ENCODE data around the gene PEX5L.
"Not testable (repeated sequence)": the region's sequence is repeated elsewhere in the genome, so short reads cannot be mapped to it uniquely, and the experiment has no call there.

Gene PEX5L

GRCh38 chr3:180036671-180037455, at the start of gene PEX5L:
PEX5L (minus strand) TSS chr3:180036937; CDS start chr3:180036599, 338 bp downstream.
- peak; percentile 32 to 90 (median 80) for DNase-seq
- intact Hi-C loops (cut with DNase I) = no loop called here

DNA sequence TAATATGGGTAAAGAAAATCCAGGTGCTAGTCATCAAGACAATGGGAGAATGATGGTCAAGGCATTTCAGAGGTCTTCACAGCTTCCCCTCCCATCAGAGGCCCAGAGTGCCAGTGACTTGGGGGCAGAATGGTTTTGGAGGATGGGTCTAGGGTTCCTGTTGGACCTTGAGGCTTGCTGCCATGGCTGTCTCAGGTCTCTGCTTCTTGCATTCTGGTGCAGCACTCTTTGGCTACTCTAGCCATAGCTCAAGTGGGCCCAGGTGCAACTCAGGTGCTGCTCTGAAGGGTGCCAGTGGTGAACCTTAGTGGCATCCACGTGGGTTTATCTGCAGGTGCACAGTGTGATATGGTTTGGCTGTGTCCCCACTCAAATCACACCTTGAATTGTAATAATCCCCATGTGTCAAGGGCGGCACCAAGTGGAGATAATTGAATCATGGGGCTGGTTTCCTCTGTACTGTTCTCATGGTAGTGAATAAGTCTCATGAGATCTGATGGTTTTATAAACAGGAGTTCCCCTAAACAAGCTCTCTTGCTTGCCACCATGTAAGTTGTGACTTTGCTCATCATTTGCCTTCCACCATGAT, 48.5 kb upstream of the PEX5L start:
- intact Hi-C loops (cut with DNase I) = no loop called here
- DNase-seq = no peak

DNA sequence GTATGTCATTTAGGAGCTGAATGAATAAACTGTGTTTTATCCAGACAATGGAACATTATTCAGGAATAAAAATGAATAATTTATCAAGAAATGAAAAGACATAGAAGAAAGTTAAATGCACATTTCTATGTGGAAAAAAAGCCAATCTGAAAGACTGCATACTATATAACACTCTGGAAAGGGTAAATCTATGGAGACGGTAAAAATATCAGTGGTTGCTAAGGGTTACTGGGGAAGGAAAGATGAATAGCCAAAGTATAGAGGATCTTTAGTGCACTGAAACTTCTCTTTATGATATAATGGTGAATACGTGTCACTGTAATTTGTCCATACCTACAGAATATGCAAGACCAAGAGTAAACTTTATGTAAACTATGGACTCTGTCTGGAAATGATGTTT, 46.0 kb upstream of the PEX5L start:
- DNase-seq = no peak
- intact Hi-C loops (cut with DNase I) = no loop called here

GRCh38 chr3:180078592-180078991, 41.9 kb upstream of the PEX5L start:
- DNase-seq = no peak

GRCh38 chr3:180073561-180073960, 36.8 kb upstream of the PEX5L start:
- no peak for DNase-seq
- intact Hi-C loops (cut with DNase I) = no loop called here

More at GRCh38 chr3:180078592-180078991, 41.9 kb upstream of the PEX5L start:
- intact Hi-C loops (cut with DNase I) = no loop called here

- DNase-seq = no peak
- intact Hi-C loops (cut with DNase I) = no loop called here
Measured at GRCh38 chr3:180072786-180073185, 36.0 kb upstream of the PEX5L start.

DNA sequence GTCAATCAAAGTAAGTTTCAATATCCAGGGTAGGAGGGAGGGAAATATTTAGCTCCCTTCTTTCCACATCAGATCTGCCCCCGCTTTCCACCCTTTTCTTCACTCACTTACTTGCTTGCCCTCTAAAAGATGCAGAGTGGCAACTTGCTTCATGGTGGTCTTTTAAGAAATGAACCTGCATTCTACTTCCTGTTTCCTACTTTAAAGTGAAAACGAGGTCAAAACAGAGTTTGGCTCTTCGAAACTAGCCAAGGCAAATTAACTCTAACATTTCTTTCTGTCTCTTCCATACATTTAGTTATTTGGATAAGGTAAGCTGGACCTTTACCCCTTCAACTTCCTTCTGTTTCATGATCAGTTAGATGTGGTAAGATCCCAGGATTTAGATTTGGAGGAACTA, 34.2 kb upstream of the PEX5L start:
- no peak for DNase-seq
- intact Hi-C loops (cut with DNase I) = no loop called here

DNA sequence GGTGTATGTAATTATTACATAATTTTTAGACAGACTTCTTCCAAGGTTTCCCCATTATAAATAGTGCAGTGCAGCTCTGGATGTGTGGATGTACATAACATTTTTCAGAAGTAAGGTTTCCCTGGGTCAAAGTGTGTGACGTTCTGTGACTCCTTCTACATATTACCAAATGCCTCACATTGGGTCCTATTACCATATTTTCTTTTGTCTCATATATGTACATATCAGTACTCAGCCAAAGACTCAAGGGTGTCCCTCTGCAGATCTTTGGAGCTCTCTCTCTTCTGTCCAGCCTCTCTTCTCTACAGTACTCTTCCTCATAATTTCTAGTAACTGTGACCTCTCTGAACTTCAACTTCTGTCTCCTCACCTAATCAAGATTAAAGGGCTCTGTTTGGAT, 31.3 kb upstream of the PEX5L start:
- intact Hi-C loops (cut with DNase I) = no loop called here
- no peak for DNase-seq

- no peak for DNase-seq
- intact Hi-C loops (cut with DNase I) = no loop called here
Measured at GRCh38 chr3:180066598-180066997, 29.9 kb upstream of the PEX5L start.

GRCh38 chr3:180063783-180064182, 27.0 kb upstream of the PEX5L start:
- intact Hi-C loops (cut with DNase I) = no loop called here
- no peak for DNase-seq

DNA sequence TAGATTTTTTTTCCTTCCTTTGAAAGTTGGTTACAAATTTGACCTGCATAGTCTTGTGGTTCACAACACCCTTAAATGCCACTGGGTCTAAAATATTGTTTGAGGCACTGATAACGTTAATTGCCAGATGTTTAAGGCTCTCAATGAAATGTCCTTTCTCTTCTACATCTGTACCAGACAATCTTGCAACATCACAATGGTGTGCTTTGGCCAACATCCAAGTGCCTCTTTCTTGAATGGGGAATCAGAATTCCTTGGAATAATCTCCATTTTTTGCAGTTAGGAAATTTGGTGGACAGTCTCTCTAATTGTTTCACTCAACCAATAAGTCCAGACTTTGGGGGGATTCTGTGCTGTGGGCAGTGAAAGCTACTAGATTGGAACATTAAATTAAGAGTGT, 26.0 kb upstream of the PEX5L start:
- DNase-seq = no peak
- intact Hi-C loops (cut with DNase I) = no loop called here

- intact Hi-C loops (cut with DNase I) = no loop called here
- DNase-seq = no peak
Measured at GRCh38 chr3:180059356-180059755, 22.6 kb upstream of the PEX5L start.

GRCh38 chr3:180058238-180058637, 21.5 kb upstream of the PEX5L start:
- no peak for DNase-seq
- intact Hi-C loops (cut with DNase I) = no loop called here

- intact Hi-C loops (cut with DNase I); DNase-seq: not testable (repeated sequence)
Measured at GRCh38 chr3:180055656-180056055, 18.9 kb upstream of the PEX5L start.

DNA sequence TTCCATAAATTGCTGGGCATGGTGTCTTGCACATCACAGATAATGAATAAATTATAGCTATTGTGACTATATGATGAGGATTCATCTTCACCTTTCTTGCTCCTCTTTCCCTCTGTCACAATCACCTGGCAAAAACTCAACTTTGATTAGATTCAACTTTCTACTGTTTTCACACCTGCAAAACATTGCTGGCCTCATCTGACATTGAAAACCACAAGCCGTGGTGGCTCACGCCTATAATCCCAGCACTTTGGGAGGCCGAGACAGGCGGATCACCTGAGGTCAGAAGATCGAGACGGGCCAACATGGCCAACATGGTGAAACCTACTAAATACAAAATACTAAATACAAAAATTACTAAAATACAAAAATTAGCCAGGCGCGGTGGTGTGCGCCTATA, 12.7 kb upstream of the PEX5L start:
- no peak for DNase-seq
- intact Hi-C loops (cut with DNase I) = no loop called here

DNA sequence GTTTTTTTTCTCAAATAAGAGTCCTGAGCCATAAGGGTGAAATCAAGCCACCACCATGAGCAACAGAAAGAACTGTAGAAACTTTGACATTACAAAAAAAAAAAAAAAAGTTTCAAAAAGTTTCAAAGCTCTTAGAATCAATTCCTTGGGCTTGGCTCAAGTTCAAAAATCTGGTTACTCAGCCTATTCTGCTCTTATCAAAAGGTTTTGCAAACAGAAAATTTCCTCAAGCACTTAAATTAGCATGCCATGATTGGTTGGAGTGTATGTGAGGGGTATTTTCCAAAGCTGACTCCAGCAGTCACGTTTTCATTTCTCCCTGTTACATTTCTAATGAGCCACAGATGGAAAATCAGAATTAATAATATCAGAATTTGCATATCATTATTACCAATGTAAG, 12.1 kb upstream of the PEX5L start:
- intact Hi-C loops (cut with DNase I) = no loop called here
- no peak for DNase-seq

- DNase-seq = no peak
- intact Hi-C loops (cut with DNase I) = no loop called here
Measured at GRCh38 chr3:180048103-180048502, 11.4 kb upstream of the PEX5L start.

- DNase-seq = no peak
- intact Hi-C loops (cut with DNase I) = no loop called here
Measured at GRCh38 chr3:180040966-180041365, 4.2 kb upstream of the PEX5L start.

- intact Hi-C loops (cut with DNase I) = no loop called here
- DNase-seq = peak in 1 of 42 donors; percentile 39
Measured at GRCh38 chr3:180036092-180036670, 556 bp downstream of the PEX5L start.

DNA sequence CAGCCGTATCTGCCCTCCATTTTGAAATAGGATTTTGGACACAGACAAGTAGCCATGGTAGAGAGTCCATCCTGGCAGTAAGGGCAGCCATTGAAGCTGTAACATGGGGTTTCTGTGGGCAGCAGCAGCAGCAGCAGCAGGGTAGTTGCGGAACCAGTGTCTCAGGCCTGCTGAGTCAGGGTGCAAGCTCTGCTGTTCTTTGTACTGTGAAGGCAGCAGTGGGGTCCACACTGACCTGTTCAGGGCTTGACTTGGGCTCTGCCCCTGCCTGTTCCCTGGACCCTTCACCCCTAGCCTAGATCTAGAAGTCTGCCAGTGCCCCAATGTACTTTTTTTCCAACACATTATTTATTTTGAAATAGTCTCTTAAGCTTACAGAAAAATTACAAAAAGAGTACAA, 9.7 kb downstream of the PEX5L start:
- DNase-seq = no peak
- intact Hi-C loops (cut with DNase I) = no loop called here

- intact Hi-C loops (cut with DNase I) = loop anchor here (10.0 kb wide), 1 partner anchor 94 kb away; no protein-coding TSS in a partner anchor
- DNase-seq = peak; percentile 8 to 87 (median 62)
Measured at GRCh38 chr3:180018543-180018942, 18.2 kb downstream of the PEX5L start.

All from head of caudate nucleus (tissue), 42 donors.